HG03108 (cell line): ENCODE results near the gene LAMC1.

Experiments
- ATAC-seq: cut with Tn5 transposase; IDR thresholded peaks from one replicate; pipeline ENCODE4 v1.9.1; 2021; ENCODE audit warnings: moderate library complexity; ENCODE audit not compliant: unreplicated experiment

Gene LAMC1

DNA sequence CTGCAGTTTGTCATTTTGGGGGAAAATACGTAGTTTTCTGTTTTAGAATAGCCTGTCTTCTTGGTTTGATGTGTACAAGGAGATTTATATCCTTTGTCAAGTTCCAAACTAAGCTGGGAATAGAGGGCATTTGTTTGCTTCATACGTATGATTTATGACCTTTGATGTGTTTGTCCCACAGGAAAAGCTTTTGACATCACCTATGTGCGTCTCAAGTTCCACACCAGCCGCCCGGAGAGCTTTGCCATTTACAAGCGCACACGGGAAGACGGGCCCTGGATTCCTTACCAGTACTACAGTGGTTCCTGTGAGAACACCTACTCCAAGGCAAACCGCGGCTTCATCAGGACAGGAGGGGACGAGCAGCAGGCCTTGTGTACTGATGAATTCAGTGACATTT lies 79.9 kb downstream of the LAMC1 start:
- ATAC-seq: no peak

DNA sequence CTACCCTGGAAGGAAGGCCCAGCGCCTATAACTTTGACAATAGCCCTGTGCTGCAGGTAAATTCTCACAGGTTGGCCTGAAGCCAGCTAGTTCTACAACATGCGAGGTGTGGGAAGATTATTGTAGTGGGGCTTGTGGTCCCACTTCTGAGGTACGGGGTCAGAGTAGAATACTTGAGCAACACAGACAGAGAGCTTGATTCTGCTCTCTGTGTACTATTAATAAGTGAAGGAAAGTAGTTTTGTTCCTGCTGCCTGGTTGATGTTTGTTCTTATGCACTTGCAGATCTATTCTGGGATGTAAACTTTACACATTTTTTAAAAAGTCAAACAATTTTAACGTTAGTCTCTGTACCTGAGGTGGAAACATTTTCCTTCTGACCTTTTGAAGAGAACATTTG lies 80.4 kb downstream of the LAMC1 start:
- no peak for ATAC-seq

DNA sequence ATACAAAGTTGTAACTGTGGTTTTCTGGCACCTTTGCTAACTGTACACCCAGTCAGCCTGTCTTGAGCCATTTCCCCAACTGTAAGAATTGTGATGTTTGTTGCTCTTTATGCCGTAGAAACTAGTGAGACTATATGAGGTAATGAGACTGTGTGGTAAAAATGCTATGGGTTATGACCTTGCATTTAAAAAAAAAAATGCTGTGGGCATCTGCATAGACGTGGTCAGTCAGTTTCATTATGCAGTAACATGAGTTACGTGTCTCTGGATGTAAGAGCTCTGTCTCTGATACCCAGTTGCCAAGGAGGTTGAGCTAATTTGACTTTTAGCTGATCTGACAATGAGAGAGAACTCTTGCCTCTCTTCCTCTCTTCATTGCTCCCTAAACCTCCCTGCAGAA lies 82.2 kb downstream of the LAMC1 start:
- no peak for ATAC-seq

DNA sequence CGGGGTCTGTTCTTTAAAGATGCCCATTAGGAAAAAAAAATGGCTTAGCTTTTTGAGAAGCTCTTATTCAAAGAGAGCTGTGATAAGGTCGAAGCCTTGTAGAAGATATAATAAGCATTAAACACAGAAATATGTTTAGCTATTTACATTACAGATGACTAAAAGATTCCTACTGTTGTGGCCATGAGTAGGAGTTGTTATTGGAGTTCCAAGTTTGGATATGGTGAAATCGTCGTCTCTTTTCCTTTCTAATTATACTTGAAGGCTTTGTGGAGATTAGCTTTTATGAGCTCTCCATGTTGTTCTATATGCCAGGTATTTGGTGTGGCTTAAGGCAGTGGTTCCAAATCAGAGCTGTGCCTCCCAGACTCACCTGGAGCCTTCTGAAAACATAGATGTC lies 82.9 kb downstream of the LAMC1 start:
- ATAC-seq: no peak

DNA sequence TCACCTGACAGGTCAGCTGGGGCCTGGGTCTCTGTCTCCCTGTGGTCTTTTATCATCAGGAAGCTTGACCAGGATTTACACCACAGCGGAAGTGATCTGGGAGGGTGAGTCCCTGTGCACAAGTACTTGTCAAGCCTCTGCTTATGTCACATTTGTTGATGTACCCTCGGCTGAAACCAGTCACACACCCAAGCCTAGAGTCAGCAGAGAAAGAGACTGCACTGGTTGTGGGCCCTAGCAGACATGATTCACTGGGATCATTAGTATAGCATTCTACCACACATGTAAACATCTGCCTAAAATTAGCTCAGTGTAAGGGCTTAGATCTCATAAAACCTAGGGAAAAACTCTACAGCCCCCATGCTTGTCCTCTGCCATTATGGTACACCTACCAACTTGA lies 83.5 kb downstream of the LAMC1 start:
- no peak for ATAC-seq

DNA sequence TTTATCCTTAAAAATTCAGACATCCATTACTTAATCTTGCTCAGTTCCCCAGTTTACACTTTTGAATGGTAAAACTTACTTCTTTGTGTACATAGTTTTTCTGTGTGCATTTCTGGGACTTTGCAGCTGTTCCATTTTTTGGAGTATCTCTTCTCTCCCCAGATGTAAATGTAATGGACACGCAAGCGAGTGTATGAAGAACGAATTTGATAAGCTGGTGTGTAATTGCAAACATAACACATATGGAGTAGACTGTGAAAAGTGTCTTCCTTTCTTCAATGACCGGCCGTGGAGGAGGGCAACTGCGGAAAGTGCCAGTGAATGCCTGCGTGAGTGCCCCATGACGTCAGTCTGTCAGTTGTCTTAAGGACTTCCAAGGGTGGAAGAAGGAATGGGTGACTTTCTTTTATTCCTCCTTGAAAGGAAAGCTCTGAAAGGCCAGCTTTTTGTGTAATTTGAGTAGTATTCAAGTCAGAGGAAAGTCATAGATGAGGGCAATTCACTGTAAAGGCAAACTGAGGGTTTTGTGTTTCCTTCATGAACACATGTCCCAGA lies 87.2 kb downstream of the LAMC1 start:
- no peak for ATAC-seq

DNA sequence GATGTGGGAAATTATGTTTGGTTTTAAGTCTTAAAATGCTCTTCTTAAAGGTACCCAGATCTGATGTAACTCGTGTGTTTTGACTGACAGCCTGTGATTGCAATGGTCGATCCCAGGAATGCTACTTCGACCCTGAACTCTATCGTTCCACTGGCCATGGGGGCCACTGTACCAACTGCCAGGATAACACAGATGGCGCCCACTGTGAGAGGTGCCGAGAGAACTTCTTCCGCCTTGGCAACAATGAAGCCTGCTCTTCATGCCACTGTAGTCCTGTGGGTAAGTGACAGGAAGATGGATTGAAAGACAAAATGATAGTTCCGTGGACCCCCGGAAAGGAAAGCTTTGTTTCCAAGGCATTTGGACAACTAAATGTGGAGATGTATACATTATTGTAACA lies 91.2 kb downstream of the LAMC1 start:
- ATAC-seq: no peak

DNA sequence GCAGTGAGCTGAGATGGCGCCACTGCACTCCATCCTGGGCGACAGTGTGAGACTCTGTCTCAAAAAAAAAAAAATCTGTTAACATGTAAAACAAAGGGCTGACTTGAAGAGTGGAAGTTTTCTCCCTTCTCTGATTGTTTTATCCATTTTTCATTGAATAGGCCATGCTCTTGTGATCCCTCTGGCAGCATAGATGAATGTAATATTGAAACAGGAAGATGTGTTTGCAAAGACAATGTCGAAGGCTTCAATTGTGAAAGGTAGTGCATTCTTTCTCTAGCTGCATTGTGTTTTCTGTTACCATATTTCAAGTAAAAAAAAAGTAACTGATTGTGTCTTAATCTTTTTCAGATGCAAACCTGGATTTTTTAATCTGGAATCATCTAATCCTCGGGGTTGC lies 93.2 kb downstream of the LAMC1 start:
- no peak for ATAC-seq

DNA sequence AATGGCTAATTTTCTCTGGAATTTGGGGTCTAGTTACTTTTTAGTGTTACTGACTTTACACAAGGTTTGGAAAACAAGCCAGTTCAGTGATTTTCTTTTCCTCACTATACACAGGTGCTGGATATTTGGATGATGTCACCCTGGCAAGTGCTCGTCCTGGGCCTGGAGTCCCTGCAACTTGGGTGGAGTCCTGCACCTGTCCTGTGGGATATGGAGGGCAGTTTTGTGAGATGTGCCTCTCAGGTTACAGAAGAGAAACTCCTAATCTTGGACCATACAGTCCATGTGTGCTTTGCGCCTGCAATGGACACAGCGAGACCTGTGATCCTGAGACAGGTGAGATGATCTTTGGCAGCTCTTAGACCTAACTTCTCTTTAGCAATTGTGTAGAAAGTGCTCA lies 98.4 kb downstream of the LAMC1 start:
- no peak for ATAC-seq

DNA sequence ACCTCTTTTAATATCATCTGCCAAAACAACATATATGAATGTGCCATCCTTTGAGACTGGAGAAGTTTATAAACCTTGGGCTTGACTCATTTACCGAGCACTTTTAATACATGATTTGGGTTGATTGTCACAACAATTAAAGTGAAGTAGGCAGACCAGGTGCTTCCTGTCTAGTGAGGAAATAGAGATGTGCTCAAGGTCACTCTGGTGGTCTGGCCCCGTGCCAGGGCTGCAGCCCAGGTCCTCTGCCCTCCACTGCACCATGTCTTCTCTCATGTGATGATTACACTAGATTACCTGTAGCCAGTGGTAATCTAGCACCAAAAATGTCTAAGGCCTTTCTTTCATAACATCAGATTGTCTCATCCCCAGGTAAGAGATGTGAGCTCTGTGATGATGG lies 101.0 kb downstream of the LAMC1 start:
- ATAC-seq: no peak

DNA sequence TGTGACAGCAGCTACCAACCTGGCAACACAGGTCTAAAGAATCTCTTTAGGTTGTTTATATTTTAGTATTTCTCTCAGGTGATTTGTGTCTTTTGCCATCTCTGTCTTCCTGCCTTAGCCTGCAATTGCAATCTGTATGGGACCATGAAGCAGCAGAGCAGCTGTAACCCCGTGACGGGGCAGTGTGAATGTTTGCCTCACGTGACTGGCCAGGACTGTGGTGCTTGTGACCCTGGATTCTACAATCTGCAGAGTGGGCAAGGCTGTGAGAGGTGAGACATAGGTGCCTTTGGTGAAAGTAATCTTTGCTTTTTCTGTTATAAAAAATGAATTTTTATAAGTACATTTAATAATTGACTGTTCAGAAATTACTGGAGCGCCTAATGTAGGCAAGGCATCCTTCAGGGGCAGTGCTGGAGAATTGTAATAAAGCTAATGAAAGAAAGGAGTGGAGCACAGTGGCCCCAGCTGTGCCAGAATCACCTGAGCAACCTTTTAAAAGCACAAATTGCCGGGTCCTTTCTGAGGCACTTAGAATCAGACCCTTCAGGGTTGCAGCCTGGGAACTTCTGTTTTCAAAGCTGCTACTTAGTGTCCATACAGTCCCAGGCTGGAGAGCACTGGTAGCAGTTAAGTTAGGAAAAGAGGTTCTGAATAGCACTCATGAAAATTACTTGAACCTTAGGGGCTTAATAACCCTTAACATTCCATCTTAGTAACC lies 102.2 kb downstream of the LAMC1 start:
- no peak for ATAC-seq

DNA sequence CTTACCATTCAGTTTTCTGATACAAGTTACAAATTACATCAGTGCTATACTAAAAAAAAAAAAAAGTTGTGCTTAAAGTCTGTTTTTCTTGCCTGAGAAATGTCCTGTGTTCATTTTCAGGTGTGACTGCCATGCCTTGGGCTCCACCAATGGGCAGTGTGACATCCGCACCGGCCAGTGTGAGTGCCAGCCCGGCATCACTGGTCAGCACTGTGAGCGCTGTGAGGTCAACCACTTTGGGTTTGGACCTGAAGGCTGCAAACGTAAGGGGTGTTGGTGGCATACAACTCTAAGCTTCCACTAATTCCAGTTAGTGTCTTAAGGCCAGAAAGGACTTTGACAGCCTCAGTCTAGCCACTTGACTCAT lies 102.8 kb downstream of the LAMC1 start:
- ATAC-seq: no peak

DNA sequence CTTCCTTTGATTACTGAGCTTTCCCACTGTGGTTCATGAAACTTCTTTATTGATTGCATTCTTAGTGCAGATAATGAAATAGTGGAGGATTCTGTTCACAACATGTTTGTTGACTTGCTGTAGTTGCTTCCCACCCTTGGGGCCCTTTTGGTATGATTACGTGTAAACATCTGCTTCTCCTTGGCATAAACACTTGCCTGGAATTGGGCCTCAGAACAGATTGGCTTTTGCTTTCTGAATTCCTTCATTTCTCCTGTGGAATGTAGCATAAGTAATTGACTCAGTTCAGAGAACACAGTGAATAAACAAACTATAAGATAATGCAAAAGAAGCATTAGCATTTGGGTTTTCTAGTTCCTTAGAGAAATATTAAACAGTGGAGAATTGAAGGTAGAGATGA lies 103.3 kb downstream of the LAMC1 start:
- no peak for ATAC-seq

DNA sequence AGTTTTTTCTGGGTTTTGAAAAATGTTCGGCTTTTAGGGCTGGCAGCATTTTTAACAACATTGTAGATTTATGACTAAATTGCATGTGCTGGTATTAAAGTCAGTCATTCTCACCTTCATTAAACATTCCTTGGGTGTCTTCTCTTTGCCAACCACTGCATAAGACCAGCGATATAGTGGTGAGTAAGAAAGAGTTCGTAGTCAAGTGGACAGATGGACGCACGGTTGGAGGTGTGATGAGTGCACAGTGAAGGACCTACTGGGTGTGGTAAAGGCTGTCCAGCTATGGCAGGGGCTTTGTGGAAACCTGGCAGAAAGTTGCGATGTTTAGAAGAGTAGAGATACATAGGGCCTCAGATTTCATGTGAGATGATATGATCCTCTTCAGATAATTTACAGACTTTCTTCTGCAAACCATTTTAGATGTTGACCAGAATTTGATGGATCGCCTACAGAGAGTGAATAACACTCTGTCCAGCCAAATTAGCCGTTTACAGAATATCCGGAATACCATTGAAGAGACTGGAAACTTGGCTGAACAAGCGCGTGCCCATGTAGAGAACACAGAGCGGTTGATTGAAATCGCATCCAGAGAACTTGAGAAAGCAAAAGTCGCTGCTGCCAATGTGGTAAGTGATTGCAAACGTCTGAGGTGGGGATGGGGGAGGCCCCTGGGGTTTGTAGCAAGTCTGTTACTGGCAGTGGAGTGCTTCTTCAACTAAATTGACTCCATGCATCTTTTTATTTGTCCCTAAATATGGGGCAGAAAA lies 106.9 kb downstream of the LAMC1 start:
- no peak for ATAC-seq

DNA sequence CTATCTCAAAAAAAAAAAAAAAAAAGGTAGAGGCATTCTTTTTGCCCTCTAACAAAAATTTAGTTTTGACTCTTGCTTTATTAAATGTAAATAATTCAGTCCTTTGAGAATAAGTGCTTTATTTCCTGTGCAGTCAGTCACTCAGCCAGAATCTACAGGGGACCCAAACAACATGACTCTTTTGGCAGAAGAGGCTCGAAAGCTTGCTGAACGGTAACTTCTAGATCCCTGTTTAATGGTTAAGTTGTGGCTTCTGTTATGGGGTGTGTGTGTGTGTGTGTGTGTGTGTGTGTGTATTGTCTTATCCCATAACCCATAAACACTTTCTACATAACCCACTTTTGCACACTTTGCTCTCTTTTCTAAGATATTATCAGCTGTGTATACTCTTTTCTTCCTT lies 107.9 kb downstream of the LAMC1 start:
- ATAC-seq: no peak

DNA sequence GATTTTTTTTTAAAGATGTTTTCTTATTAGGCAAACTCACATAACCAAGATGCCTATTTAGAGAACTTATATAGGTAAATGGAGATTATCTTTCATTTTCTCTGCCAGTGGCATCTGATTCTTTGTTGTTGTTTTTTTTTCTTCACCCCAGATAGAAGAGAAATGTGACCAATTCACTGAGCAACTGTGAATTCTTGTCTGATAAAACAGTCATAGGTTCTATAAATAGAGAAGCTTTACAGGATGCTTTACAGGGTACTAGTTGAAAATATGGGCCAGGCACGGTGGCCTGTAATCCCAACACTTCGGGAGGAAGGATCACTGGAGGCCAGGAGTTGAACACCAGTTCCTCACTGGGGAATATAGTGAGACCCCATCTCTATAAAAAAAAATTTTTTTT lies 112.1 kb downstream of the LAMC1 start:
- ATAC-seq: no peak

DNA sequence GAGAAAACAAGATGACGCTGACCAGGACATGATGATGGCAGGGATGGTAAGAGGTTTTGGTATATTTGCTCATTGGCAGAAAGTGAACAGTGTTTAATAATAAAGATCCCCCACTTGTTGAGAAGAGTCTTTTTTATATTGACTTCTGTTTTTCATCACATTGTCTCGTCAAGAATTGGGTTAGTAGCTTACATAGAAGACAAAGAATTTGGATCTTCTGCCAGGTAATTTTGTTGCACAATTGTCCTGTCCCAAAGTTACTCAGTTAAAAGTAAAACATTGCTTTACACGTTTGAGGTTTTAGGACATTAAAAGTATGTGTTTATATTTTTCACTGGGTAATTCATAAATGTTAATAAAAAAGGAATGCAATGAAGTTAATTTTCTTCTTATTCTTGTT lies 114.6 kb downstream of the LAMC1 start:
- ATAC-seq: no peak

DNA sequence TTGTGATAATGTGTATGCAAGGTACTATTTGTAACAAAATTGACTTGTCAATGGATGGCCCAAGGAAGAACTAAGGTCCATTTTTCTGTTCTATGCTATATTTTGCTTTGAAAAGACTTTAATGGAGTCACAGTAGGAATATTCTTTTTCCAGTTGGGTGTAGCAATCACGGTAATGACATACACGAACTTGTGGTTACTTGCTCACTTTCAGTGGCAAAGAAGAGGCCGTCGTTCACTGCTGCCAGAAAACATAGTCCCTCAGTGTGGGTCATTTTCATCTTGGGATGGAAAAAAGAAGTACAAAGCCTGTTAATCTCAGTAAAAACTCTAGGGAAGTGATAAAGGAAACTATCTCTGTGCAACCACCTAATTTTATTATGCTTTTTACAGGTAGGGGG lies 115.1 kb downstream of the LAMC1 start:
- no peak for ATAC-seq

DNA sequence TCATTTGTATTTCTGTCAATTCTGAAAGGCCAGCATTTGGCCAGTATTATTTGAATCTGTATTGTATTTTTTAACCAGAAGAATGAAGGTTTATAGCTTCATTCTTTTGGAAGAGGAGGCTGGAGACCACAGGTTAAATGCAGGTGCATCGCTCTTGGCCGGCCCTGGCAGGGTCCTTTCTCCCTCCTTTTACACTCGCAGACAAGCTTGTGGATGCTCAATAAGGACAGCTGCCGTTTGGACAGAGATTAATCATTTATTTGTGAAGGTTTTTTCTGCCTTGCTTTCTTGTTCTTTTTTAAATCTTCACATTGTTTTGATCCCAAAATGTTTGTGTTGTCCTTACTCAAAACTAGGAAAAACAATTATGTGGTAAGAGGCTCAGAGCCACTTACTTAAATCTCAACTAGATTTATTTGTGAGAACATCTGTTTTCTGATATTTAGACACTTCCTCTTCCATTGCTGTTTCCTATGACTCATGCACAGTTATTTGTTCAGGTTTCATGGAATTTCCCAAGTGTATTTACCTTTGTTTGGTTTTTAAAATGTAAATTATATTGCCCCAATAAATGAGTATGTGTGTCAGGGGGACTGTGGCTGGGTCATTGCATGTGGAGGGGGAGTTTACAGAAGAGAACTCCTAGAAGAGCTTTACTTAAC lies 116.2 kb downstream of the LAMC1 start:
- ATAC-seq: no peak

DNA sequence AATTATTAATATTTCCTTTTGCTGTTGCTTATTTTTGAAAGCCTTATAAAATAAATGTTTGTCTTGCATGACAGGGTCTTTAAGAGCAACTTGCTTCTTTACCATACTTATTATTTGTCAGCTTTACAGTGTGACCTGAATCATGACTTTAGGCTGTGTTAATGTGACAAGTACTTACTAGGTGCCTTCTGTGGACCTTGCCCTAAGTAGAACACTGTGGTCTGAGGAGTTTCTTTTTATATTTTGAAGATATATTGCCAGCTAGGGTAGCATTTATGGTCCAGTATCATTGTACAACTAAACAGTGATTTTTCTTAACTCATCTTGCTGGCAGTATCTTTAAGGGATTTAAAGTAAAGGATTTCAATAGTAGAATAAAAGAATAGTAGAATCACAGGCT lies 117.4 kb downstream of the LAMC1 start:
- no peak for ATAC-seq

DNA sequence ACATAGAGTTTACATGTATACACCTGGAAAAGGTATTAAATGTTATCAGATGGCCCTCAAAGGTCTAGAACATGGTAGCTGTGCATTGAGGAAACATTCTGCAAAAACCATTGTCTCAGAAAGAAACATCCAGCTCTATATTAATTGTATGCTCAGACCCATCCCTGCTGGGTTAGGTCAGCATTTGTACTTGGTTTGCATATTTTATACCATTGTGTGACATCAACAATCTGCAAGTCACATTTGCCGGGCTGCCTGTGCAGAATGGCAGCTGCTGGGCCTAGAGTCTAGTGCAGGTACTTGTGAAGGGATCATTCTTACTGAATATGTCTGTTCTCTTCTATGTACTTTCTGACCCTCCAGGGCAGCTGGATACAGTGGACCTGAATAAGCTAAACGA lies 119.0 kb downstream of the LAMC1 start:
- no peak for ATAC-seq
